ENCODE data around the gene MIPOL1. TPM values are rescaled to one million over a fixed set of nuclear protein-coding genes. Genes with fewer than 3 reads are reported as not detected.
"Not testable (repeated sequence)": the region's sequence is repeated elsewhere in the genome, so short reads cannot be mapped to it uniquely, and the experiment has no call there.

The MIPOL1 gene
- total RNA-seq, 1 donor = 0.63 TPM

GRCh38 chr14:37330910-37331309 is 133.2 kb downstream of the MIPOL1 start:
- Histone ChIP-seq H3K27me3 (ENCODE audit: insufficient read depth, low read length) (no peaks in the 10 kb centered on the region), H3K4me1 (ENCODE audit: insufficient read depth, low read length) (no peaks in the 10 kb centered on the region), H3K9me3 (ENCODE audit: low read depth, low read length) (peaks cover 5% of the 10 kb centered on the region), H3K4me3 (ENCODE audit: low read length) (no peak overlapping the region)

- no peak overlapping the region for H3K4me3 ChIP-seq (ENCODE audit: low read length)
- no peaks in the 10 kb centered on the region for H3K27me3 ChIP-seq (ENCODE audit: insufficient read depth, low read length)
- no peaks in the 10 kb centered on the region for H3K9me3 ChIP-seq (ENCODE audit: low read depth, low read length)
- no peaks in the 10 kb centered on the region for H3K4me1 ChIP-seq (ENCODE audit: insufficient read depth, low read length)
These were observed 142.6 kb downstream of the MIPOL1 start for GRCh38 chr14:37340353-37340752.

- H3K4me3 ChIP-seq (ENCODE audit: low read length) = no peak overlapping the region
- H3K4me1 ChIP-seq (ENCODE audit: insufficient read depth, low read length) = no peaks in the 10 kb centered on the region
- H3K27me3 ChIP-seq (ENCODE audit: insufficient read depth, low read length) = no peaks in the 10 kb centered on the region
- no peaks in the 10 kb centered on the region for H3K9me3 ChIP-seq (ENCODE audit: low read depth, low read length)
These were observed 145.8 kb downstream of the MIPOL1 start for GRCh38 chr14:37343307-37344094.

- H3K27me3 ChIP-seq (ENCODE audit: insufficient read depth, low read length) = no peaks in the 10 kb centered on the region
- no peaks in the 10 kb centered on the region for H3K4me1 ChIP-seq (ENCODE audit: insufficient read depth, low read length)
- H3K9me3 ChIP-seq (ENCODE audit: low read depth, low read length) = no peaks in the 10 kb centered on the region
- H3K4me3 ChIP-seq (ENCODE audit: low read length) = no peak overlapping the region
These were observed 165.9 kb downstream of the MIPOL1 start for GRCh38 chr14:37363661-37364060.

GRCh38 chr14:37369425-37369824 is 171.7 kb downstream of the MIPOL1 start:
- no peak overlapping the region for H3K4me3 ChIP-seq (ENCODE audit: low read length)
- no peaks in the 10 kb centered on the region for H3K9me3 ChIP-seq (ENCODE audit: low read depth, low read length)
- H3K4me1 ChIP-seq (ENCODE audit: insufficient read depth, low read length) = no peaks in the 10 kb centered on the region
- H3K27me3 ChIP-seq (ENCODE audit: insufficient read depth, low read length) = no peaks in the 10 kb centered on the region

GRCh38 chr14:37375566-37375965 is 177.8 kb downstream of the MIPOL1 start:
- Histone ChIP-seq H3K4me3 (ENCODE audit: low read length) (no peak overlapping the region), H3K4me1 (ENCODE audit: insufficient read depth, low read length) (no peaks in the 10 kb centered on the region), H3K9me3 (ENCODE audit: low read depth, low read length) (no peaks in the 10 kb centered on the region), H3K27me3 (ENCODE audit: insufficient read depth, low read length) (no peaks in the 10 kb centered on the region)

- Histone ChIP-seq H3K9me3 (ENCODE audit: low read depth, low read length) (no peaks in the 10 kb centered on the region), H3K27me3 (ENCODE audit: insufficient read depth, low read length) (no peaks in the 10 kb centered on the region), H3K4me1 (ENCODE audit: insufficient read depth, low read length) (no peaks in the 10 kb centered on the region), H3K4me3 (ENCODE audit: low read length) (no peak overlapping the region)
These were observed 179.3 kb downstream of the MIPOL1 start for GRCh38 chr14:37376944-37377609.

- Histone ChIP-seq H3K27me3 (ENCODE audit: insufficient read depth, low read length) (no peaks in the 10 kb centered on the region), H3K4me1 (ENCODE audit: insufficient read depth, low read length) (no peaks in the 10 kb centered on the region), H3K9me3 (ENCODE audit: low read depth, low read length) (no peaks in the 10 kb centered on the region), H3K4me3 (ENCODE audit: low read length) (no peak overlapping the region)
These were observed 187.3 kb downstream of the MIPOL1 start for GRCh38 chr14:37384870-37385596.

- H3K4me1 ChIP-seq (ENCODE audit: insufficient read depth, low read length); H3K27me3 ChIP-seq (ENCODE audit: insufficient read depth, low read length); H3K4me3 ChIP-seq (ENCODE audit: low read length): not testable (repeated sequence)
- peaks cover 12% of the 10 kb centered on the region for H3K9me3 ChIP-seq (ENCODE audit: low read depth, low read length)
These were observed 199.6 kb downstream of the MIPOL1 start for GRCh38 chr14:37397157-37397940.

GRCh38 chr14:37397941-37398215 is 200.1 kb downstream of the MIPOL1 start:
- no peaks in the 10 kb centered on the region for H3K4me1 ChIP-seq (ENCODE audit: insufficient read depth, low read length)
- H3K9me3 ChIP-seq (ENCODE audit: low read depth, low read length) = peaks cover 12% of the 10 kb centered on the region
- no peaks in the 10 kb centered on the region for H3K27me3 ChIP-seq (ENCODE audit: insufficient read depth, low read length)
- no peak overlapping the region for H3K4me3 ChIP-seq (ENCODE audit: low read length)

GRCh38 chr14:37399517-37399916 is 201.8 kb downstream of the MIPOL1 start:
- no peaks in the 10 kb centered on the region for H3K4me1 ChIP-seq (ENCODE audit: insufficient read depth, low read length)
- no peaks in the 10 kb centered on the region for H3K27me3 ChIP-seq (ENCODE audit: insufficient read depth, low read length)
- H3K9me3 ChIP-seq (ENCODE audit: low read depth, low read length) = peaks cover 12% of the 10 kb centered on the region
- no peak overlapping the region for H3K4me3 ChIP-seq (ENCODE audit: low read length)

GRCh38 chr14:37401093-37401492 is 203.4 kb downstream of the MIPOL1 start:
- Histone ChIP-seq H3K4me1 (ENCODE audit: insufficient read depth, low read length) (no peaks in the 10 kb centered on the region), H3K27me3 (ENCODE audit: insufficient read depth, low read length) (no peaks in the 10 kb centered on the region), H3K9me3 (ENCODE audit: low read depth, low read length) (peaks cover 12% of the 10 kb centered on the region), H3K4me3 (ENCODE audit: low read length) (no peak overlapping the region)

- H3K27me3 ChIP-seq (ENCODE audit: insufficient read depth, low read length) = no peaks in the 10 kb centered on the region
- H3K9me3 ChIP-seq (ENCODE audit: low read depth, low read length) = peaks cover 12% of the 10 kb centered on the region
- no peak overlapping the region for H3K4me3 ChIP-seq (ENCODE audit: low read length)
- H3K4me1 ChIP-seq (ENCODE audit: insufficient read depth, low read length) = no peaks in the 10 kb centered on the region
These were observed 205.9 kb downstream of the MIPOL1 start for GRCh38 chr14:37403626-37404025.

GRCh38 chr14:37406095-37406494 is 208.4 kb downstream of the MIPOL1 start:
- Histone ChIP-seq H3K4me1 (ENCODE audit: insufficient read depth, low read length) (no peaks in the 10 kb centered on the region), H3K27me3 (ENCODE audit: insufficient read depth, low read length) (no peaks in the 10 kb centered on the region), H3K4me3 (ENCODE audit: low read length) (no peak overlapping the region), H3K9me3 (ENCODE audit: low read depth, low read length) (peaks cover 5% of the 10 kb centered on the region)
